Umbilical cord (tissue), 2 donors: Measurements from ENCODE around the gene FDCSP. TPM values are rescaled to one million over a fixed set of nuclear protein-coding genes. Genes with fewer than 3 reads are reported as not detected.
"Not testable (repeated sequence)": the region's sequence is repeated elsewhere in the genome, so short reads cannot be mapped to it uniquely, and the experiment has no call there.

ENCODE experiments used
- DNase-seq: peaks from one replicate; pipeline ENCODE4 v3.0.0-alpha.2; 2015; ENCODE audit warnings: low spot score
- total RNA-seq: library from RNA; depleted of rRNA; stranded (reverse); fragments of >200 nt; gene quantifications from one replicate; pipeline ENCODE4 v1.2.3, GENCODE V29; 2014; ENCODE audit warnings: low replicate concordance; ENCODE audit not compliant: insufficient read depth

FDCSP gene
- total RNA-seq, 1 donor from 2014 or later = 5.3 TPM

DNA sequence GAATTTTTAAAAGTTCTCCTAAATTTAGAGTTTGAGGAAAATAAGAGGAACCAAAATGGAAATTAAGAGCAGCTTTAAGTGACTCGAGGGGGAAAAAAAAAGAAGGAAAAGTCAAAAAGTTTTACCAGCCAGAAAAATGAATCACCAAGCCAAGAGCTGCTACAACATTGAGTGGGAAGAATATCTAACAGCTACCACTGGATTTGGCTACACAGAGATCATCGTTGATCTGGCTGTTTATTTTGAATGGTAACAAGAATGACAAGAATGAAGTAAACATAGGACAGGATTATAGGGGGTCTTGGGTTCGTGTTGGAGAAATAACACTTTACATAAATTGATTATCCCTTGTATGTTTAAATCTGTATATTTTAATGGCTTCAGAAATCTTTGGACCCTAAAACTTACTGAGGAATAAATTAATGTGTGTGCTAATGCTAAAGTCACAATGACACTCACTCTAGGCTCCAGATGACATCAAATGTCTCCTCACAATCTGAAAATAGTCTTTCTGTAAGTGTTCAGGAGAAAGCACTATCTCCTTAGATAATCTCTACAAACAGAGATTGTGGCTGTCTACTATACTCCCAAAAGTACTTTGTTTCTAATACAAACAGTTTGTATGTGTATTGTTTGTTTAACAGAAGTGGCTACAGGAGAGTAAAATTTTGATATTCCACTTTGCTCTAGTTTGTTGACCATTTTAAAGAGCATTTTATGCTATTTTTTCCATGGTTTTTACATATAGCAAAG, 13.4 kb downstream of the FDCSP start:
- DNase-seq = no peak

DNA sequence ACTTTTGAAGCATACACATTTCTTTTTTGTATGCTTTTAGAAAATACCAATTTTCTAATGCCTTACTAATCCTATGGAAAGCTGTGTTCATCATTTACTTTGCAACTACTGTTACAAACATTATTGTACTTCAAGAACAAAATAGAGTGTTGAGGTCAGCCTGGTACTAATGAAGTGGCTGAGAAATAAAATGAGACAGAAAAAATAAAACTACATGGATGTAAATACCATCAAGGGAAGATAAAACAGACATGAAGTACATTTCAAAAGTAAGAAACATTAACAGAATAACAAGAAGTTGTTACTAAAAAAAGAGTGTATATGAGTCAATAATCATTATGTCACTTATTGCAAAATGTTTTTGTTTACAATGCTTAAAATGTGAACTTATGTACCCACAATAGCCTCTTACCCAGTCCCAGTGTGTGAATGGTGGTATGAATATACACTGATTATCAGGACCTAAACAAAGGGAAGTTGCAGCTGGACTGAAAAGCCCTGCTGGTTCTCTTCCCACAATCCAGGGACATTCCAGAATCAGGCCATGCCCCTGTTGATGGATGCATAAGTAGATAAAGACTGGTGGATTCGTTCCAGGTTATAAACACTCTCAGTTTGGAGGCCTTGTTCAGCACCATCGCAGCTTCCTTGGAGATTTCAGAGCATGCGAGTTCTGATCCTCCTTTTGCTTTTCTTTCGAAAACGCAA, 14.1 kb downstream of the FDCSP start:
- peak; percentile 44 for DNase-seq

DNA sequence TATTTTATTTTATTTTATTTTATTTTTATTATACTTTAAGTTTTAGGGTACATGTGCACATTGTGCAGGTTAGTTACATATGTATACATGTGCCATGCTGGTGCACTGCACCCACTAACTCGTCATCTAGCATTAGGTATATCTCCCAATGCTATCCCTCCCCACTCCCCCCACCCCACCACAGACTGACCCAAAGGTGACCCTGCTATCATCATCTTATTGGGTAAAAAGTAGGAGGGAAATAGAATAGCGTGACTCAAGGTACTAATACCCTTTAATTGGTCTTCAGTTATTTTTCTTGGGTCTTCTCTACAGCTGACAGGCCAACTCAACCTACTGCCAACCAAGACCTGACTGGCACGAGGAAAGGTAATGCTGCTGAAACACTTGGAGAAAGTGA, 16.4 kb downstream of the FDCSP start, which contains the start of gene CSN3:
Gene CSN3, plus strand, starts transcription at position 301 of the 400 bp plus-strand sequence. CDS start 2,223 bp downstream, outside the sequence.
- not testable (repeated sequence) for DNase-seq

DNA sequence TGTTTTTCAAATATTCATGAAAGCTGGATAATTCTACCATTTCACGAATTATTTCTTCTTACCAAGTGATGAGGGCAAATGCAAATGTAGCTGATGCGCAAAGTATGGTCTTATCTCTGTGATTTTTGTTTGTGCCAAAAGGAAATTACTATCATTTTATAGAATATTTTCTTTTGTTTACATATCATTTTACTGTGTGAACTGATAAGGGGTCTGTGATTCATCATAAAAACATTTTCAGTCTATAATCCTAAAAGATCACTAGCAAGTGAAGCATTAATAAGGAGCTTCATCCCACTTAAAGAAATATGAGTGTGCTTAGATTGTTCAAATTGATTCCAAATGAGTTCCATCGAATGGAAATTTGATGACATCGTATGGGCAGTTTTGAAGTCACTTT, 17.2 kb downstream of the FDCSP start:
- DNase-seq = no peak

DNA sequence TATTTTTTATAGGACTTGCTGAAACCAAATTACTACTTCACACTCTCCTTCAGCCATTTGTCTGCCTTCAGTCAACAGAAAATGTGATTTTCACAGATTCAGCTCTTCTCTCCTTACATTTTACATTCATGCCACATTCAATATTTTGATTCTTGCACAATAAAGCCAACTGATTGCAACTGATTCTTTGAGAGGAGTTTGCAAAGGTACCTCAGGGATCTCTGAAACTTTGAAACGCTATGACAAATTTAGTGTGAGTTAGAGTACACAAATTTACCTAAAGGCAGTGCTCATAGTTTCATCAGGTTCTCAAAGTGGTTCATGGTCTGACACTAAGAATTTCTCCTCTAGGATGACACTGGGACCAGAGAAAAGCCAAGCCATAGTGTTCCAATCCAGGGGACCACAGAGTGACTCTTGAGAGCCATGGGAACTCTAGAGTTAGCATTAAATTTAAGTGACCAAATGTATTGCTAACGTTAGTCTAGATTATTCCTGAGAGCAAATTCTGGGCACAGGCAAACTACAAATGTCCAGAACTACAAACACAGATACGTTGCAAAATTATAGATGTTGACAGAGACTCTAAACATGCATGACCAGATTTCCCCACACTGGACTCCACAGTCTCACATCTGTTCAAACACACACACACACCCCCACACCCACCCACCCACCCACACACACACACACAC, 25.5 kb downstream of the FDCSP start:
- DNase-seq = no peak

DNA sequence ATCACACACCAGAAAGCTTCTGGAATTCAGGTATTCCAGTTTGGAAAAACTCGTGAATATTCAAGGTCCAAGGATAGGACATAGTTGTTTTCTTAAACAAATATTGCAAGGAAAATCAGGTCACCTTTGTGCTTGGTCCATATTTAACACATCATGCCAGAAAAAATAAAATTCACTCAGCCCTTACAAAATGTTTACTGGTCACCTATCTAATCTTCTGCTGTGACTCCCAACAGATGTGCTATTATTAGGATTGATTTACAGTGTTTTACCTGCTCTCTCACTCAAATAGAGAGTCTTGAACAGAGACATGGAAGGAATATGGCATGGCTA, 26.0 kb downstream of the FDCSP start:
- DNase-seq = no peak

DNA sequence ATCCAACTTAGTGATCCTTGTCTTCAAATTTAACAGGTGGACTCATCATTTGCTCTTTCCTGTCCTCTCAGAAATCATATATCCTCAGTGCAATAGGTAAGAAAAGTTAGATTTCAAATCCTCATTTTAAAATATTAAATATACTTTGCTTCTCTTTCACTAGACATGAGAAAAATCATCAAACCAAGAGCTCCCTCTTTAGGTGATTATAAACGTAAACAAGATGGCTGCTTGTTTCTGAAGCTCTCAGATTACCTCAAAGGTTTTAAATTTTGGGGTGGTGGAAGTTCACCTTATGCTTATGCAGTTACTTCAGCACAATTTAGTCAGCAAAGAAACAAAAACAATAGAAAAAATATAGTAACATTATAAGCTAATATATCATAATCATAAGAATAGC, 43.8 kb downstream of the FDCSP start:
- peak; percentile 24 for DNase-seq

DNA sequence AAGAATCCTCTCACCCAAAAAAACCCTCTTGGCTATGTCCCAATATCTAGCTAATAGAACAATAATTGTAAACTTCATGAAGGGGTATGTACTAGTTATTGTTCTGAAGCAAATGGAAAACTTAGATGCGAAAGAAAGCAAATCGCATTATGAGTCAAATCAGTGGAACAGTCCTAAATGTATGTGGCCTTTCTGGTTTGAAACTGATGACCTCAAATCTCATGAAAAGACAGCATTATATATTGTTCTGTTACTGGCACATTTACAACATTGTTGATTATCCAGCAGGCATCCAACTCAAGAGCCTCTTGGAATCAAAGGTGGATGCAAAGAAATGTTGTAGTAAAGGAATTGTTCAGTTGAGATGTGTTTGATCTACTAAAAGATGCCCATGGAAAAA, 51.2 kb downstream of the FDCSP start:
- DNase-seq = no peak

DNA sequence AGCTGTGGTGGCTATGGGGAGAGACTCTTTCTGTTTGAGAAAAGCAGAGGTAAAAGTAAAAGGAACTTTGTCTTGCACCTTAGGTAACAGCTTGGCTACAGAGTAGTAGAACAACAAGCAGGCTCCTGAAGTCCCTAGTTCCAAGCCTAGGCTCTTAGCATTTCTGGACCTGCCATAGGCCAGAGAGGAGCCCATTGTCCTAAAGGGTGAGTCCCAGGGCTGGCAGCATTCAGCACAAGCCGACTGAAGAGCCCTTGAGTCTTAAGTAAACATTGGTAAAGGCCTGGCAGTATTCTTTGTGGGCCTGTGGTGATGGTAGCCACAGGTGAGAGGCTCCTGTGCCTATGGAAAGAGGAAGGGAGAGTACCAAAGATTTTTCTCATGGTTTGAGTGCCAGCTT, 54.6 kb downstream of the FDCSP start:
- no peak for DNase-seq

Other genes with a start within 250 kb of the FDCSP start
- gene STATH, start 230.2 kb upstream of the FDCSP start, total RNA-seq = 5.8 TPM
- 4.8 TPM for gene HTN3, start 197.7 kb upstream of the FDCSP start, total RNA-seq
- 4.1 TPM for gene HTN1, start 175.7 kb upstream of the FDCSP start, total RNA-seq
- gene PRR27, start 71.9 kb upstream of the FDCSP start, total RNA-seq = 7.7 TPM
- gene ODAM, start 30.4 kb upstream of the FDCSP start, total RNA-seq = not detected
- not detected for gene CSN3, start 16.5 kb downstream of the FDCSP start, total RNA-seq
- gene CABS1, start 108.9 kb downstream of the FDCSP start, total RNA-seq = 6.5 TPM
- not detected for gene SMR3A, start 134.6 kb downstream of the FDCSP start, total RNA-seq
- gene SMR3B, start 157.0 kb downstream of the FDCSP start, total RNA-seq = 8.9 TPM
- gene OPRPN, start 171.8 kb downstream of the FDCSP start, total RNA-seq = 2.4 TPM
- gene MUC7, start 246.1 kb downstream of the FDCSP start, total RNA-seq = 10.8 TPM